ENCODE data around the gene CPNE6. TPM values are rescaled to one million over a fixed set of nuclear protein-coding genes. Genes with fewer than 3 reads are reported as not detected.
A peak's percentile ranks its signal among the peaks of the same experiment; 100 is the strongest.

Gene CPNE6
- total RNA-seq, 1 experiment from 2014 or later: not detected

DNA sequence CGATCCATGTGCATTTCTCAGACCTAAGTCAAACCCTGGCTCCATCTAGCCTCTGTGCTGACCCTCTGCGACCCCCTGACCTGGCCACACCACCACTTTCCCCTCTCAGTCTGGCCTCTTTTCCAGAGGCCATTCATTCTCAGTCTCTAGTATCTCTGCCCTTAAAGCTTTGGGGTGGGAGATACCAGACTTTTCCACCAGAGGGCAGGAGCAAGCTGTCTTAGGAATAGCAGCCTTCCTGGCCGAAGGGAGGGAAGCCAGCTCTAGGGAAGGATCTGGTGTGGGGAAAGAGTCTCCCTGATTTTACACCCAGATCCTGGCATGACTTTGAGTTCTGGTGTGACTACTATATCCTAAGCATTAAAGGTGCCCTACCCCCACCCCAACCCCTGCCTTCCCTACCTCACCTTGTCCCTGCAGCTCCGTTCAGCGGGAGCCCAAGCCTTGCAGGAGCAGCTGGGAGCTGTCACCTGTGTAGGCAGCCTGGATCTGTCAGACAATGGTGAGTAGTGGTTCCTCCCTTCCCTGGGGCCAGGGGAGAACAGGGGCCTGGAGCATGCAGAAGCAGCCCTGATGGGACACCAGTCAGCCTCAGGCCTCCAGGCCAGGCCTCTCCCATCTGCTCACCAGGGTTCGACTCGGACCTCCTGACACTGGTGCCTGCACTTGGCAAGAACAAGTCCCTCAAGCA is 13.0 kb upstream of the CPNE6 start:
- H3K23me2 ChIP-seq (ENCODE audit: insufficient read length, low read depth, low read length, poor library complexity, severe bottlenecking): no peaks in the 10 kb centered on the region
- no peak overlapping the region for H2BK15ac ChIP-seq (ENCODE audit: low read depth, low read length)
- no peak overlapping the region for H3K27ac ChIP-seq (ENCODE audit: insufficient read length, low read depth, low read length)
- no peak overlapping the region for H2AFZ ChIP-seq (ENCODE audit: low read length)
- H3K4me1 ChIP-seq (ENCODE audit: insufficient read depth, low read length): no peaks in the 10 kb centered on the region
- H3K4me2 ChIP-seq (ENCODE audit: insufficient read depth, insufficient read length, low read length): no peak overlapping the region
- no peak for DNase-seq
- H3K4me1 Mint-ChIP-seq: peaks cover 2 to 8% of the 10 kb centered on the region in 2 experiments; a peak in 3 of 4 replicates
- H3K9ac ChIP-seq (ENCODE audit: extremely low read depth, insufficient read length, low read length): no peak overlapping the region
- no peaks in the 10 kb centered on the region for H3K9me3 ChIP-seq (ENCODE audit: control insufficient read depth, low read depth, low read length)
- peaks cover 3 to 9% (median 7%) of the 10 kb centered on the region in 3 experiments; a peak in 6 of 7 replicates for H3K36me3 Mint-ChIP-seq (ENCODE audit: insufficient read depth in 1 of 3, low read depth in 3 of 3)
- H4K20me1 ChIP-seq (ENCODE audit: control insufficient read depth, insufficient read depth, insufficient read length): peaks cover 2% of the 10 kb centered on the region
- no peak overlapping the region for H3K18ac ChIP-seq (ENCODE audit: insufficient read length, low read depth, low read length)
- H3K9me3 Mint-ChIP-seq: no peaks in the 10 kb centered on the region
- no peak overlapping the region for H2BK5ac ChIP-seq (ENCODE audit: insufficient read length, low read length)
- peak overlapping the region in 2 of 3 experiments; percentile 89 to 93; a peak in 3 of 7 replicates for H3K27ac Mint-ChIP-seq
- H3K23ac ChIP-seq (ENCODE audit: insufficient read length, low read depth, low read length): no peak overlapping the region
- H4K91ac ChIP-seq (ENCODE audit: insufficient read length, low read depth, low read length): no peak overlapping the region
- H2BK120ac ChIP-seq (ENCODE audit: low read depth, low read length, poor library complexity, severe bottlenecking): no peak overlapping the region
- no peak overlapping the region for H2BK12ac ChIP-seq (ENCODE audit: insufficient read length, low read depth, low read length)
- no peaks in the 10 kb centered on the region for H3K27me3 ChIP-seq (ENCODE audit: insufficient read depth, low read length)
- H3K56ac ChIP-seq (ENCODE audit: insufficient read length, low read depth, low read length): no peak overlapping the region
- peaks cover 3% of the 10 kb centered on the region for H3K27me3 Mint-ChIP-seq (ENCODE audit: low read depth)
- no peak overlapping the region for H3K4ac ChIP-seq (ENCODE audit: low read depth, low read length)
- no peak overlapping the region for H4K8ac ChIP-seq (replicated peaks; ENCODE audit: insufficient read length, low read depth, low read length)
- no peak overlapping the region for H4K5ac ChIP-seq (ENCODE audit: insufficient read length, low read depth, low read length)
- H3K4me3 Mint-ChIP-seq: no peak overlapping the region; a peak in 1 of 5 replicates
- H3K14ac ChIP-seq (ENCODE audit: insufficient read depth, low read length): no peak overlapping the region
- no peaks in the 10 kb centered on the region for H3K79me1 ChIP-seq (ENCODE audit: insufficient read depth, low read depth, low read length, poor library complexity, severe bottlenecking)
- no peaks in the 10 kb centered on the region for H3K79me2 ChIP-seq (ENCODE audit: insufficient read depth, low read length)
- H2AK5ac ChIP-seq (ENCODE audit: insufficient read length, low read length): no peak overlapping the region
- TF ChIP-seq, protein P1, sequence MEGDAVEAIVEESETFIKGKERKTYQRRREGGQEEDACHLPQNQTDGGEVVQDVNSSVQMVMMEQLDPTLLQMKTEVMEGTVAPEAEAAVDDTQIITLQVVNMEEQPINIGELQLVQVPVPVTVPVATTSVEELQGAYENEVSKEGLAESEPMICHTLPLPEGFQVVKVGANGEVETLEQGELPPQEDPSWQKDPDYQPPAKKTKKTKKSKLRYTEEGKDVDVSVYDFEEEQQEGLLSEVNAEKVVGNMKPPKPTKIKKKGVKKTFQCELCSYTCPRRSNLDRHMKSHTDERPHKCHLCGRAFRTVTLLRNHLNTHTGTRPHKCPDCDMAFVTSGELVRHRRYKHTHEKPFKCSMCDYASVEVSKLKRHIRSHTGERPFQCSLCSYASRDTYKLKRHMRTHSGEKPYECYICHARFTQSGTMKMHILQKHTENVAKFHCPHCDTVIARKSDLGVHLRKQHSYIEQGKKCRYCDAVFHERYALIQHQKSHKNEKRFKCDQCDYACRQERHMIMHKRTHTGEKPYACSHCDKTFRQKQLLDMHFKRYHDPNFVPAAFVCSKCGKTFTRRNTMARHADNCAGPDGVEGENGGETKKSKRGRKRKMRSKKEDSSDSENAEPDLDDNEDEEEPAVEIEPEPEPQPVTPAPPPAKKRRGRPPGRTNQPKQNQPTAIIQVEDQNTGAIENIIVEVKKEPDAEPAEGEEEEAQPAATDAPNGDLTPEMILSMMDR (conservative IDR thresholded peaks at IDR 0.05): peak; percentile 69
- no CpG with 5 or more reads among the region's 7 CpGs for WGBS (ENCODE audit: extremely low coverage, insufficient read length, low lambda C conversion rate)
- no peak overlapping the region for H3T11ph ChIP-seq (ENCODE audit: low read length)
- no peak overlapping the region for H2BK20ac ChIP-seq (ENCODE audit: low read depth, low read length, poor library complexity, severe bottlenecking)

Data from H9 (cell line).